GM18520 (cell line): ENCODE data around the gene CZIB.
"Not testable (repeated sequence)": the region's sequence is repeated elsewhere in the genome, so short reads cannot be mapped to it uniquely, and the experiment has no call there.

Source experiments
- ATAC-seq: cut with Tn5 transposase; IDR thresholded peaks from one replicate; pipeline ENCODE4 v1.9.1; 2021; ENCODE audit not compliant: unreplicated experiment

Gene CZIB

GRCh38 chr1:53238197-53239155 is 18.0 kb upstream of the CZIB start, which contains the start of gene MAGOH:
TSS of gene MAGOH (minus strand) at chr1:53238518. CDS start at chr1:53238448, 70 bp downstream.
- ATAC-seq: peak; percentile 95

GRCh38 chr1:53237638-53238037 is 17.2 kb upstream of the CZIB start:
- ATAC-seq: no peak

DNA sequence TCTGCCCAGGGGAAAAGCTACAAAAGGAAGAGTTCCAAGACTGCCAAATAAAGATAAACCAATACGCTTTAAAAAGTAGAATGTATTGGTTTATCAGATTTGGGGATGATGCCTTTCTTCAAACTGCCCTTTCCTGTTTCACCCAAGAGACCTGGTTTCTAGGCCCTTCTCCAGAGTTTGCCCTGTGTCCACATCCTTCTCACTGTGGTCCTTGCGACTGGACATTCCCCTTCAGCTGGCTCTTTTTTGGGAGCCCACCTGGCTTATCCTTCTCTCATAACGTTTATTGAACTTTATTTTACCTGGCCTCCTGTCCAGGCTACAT is 490 bp upstream of the CZIB start:
- no peak for ATAC-seq

DNA sequence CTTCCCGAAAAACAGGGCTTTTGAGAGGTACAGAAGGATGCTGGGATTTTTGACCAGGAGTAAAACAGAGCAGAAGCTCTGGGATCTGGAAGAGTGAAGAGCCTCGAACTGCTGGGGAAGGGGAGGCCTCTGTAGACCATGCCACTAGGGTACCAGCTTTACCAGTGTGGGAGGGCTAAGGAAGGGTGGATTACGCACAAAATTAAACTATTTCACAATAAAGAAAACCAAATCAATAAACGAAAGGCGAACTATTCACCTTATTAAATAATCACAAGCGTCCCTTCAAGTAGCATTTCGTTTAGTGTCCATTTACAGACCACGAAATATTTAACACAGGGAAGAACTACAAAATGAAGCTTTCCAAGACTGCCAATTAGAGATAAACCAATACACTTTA is 723 bp downstream of the CZIB start:
- no peak for ATAC-seq

DNA sequence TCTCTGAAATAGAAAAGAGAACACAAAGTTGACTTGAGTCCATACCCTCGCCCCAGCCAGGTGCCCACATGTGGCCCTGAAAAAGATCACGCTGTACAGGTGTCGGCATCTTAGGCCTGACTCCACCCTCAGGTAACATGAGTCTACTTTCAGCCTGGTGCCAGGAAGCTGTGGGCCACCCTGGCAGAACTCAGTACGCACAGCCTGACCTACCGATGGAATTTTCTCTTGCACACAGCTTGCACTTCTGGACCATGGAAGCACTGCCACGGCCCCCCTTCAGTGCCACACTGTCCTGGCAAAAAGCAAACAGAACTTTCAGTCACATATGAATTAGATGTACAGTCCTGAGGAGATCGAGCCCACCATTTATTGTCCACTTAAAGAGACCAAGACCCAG is 2.2 kb downstream of the CZIB start:
- no peak for ATAC-seq

- ATAC-seq: no peak
Observed at GRCh38 chr1:53214376-53214940, 6.0 kb downstream of the CZIB start.

DNA sequence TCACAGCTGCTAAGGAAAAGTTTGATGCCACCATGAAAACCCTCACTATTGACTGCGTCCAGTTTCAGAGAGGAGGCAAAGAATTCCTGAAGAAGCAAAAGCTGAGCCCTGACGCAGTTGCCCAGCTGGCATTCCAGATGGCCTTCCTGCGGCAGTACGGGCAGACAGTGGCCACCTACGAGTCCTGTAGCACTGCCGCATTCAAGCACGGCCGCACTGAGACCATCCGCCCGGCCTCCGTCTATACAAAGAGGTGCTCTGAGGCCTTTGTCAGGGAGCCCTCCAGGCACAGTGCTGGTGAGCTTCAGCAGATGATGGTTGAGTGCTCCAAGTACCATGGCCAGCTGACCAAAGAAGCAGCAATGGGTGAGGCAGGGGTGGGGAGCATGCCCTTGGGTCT is 9.5 kb downstream of the CZIB start:
- ATAC-seq: no peak

- no peak for ATAC-seq
Observed at GRCh38 chr1:53210352-53210751, 10.1 kb downstream of the CZIB start.

GRCh38 chr1:53207726-53208125 is 12.7 kb downstream of the CZIB start:
- no peak for ATAC-seq

- no peak for ATAC-seq
Observed at GRCh38 chr1:53206735-53207379, 13.6 kb downstream of the CZIB start.

- not testable (repeated sequence) for ATAC-seq
Observed at GRCh38 chr1:53206083-53206685, 14.2 kb downstream of the CZIB start.

DNA sequence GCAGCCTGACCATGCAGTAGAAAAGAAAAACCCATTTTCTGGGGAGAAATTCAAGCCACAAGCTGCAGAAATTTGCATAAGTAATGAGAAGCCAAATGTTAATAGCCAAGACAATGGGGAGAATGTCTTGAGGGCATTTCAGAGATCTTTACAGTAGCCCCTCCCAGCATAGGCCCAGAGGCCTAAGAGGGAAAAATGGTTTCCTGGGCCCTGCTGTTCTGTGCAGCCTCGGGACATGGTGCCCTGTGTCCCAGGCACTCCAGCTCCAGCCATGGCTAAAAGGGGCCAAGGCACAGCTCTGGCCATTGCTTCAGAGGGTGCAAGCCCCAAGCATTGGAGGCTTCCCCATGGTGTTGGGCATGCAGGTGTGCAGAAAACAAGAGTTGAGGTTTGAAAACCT is 14.9 kb downstream of the CZIB start:
- ATAC-seq: not testable (repeated sequence)

DNA sequence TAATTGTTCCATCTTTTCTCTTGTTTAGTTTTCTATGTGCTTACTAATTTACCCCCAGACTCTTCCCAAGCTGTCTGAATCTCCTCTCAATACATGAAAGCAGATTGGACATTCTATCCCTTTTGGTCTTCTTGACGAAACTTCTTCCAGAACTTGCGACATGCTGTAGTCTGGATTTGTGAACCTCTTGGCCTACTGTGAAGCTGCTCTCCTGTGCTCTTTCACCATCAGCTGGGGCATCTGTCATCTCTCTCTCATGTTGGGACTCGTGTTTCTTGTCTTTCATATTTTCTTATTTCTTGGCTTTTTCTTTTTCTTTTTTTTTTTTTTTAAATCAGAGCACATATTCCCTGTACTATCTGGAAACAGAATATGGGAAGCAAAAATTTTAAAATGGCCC is 17.0 kb downstream of the CZIB start:
- no peak for ATAC-seq

DNA sequence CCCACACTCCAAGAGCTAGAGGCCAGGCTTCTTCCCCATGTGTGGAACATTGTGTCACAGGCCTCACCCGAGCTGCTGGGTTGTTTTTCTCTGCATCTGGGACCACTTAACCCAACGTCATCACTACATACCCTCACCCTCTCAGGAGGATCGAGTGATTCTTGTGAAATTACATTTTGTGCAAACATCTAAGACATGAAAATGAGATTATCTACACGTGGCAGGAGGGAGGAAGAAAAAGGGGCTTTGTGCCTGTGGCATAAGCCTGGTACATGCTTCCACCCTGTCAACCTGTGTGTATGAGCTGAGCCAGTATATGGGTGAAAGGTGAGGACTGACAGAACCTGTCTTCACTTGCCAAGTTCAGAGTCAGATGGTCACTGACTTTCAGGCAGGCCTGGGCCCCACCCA is 22.2 kb downstream of the CZIB start:
- ATAC-seq: no peak

DNA sequence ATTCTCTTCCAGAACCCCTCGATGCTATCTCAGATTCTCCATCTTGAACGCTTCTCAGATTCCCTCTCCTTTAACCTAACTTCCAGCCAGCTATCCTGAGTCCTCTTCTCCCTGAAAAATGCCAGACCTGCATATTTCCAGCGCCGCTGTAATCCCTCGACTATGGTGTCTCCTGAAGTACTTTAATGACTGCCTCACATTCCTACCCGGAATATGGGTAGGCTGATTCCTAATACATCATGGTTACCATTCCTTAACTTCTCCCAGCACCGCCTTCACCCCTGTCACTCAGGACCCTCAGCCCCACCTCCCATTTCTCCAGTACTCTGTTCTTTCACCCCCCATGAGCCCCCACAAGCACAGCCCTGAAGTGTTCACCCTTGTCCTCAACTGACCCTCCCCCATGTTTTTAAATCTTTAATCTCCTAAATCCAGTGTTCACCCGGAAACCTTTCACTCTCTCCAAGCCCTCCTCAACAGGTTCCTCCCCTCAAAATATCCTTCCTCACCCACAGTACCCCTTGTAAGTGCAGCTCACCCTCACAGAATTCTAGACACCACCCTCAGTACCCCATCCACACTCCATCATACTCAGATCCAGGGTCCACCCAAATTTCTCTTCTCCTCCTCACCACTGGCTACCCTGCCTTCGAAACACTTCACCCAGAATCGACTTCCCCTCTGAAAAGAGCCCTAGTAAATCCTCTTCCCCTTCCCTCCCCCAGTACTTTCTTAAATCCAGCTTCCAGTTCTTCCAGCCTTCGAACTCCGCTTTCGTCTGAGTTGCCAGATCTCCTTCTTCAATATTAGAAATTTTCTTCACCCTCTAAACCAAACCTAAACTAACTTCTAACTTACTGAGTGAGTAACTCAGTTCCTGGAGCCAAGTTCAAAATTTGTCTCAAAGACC is 22.9 kb downstream of the CZIB start:
- no peak for ATAC-seq

GRCh38 chr1:53196485-53197290 is 23.7 kb downstream of the CZIB start, which contains the start of gene CPT2:
TSS of gene CPT2 (plus strand) at chr1:53196824. CDS start at chr1:53196944, 120 bp downstream.
- peak; percentile 97 for ATAC-seq

GRCh38 chr1:53196017-53196484 is 24.4 kb downstream of the CZIB start:
- peak; percentile 5 for ATAC-seq

DNA sequence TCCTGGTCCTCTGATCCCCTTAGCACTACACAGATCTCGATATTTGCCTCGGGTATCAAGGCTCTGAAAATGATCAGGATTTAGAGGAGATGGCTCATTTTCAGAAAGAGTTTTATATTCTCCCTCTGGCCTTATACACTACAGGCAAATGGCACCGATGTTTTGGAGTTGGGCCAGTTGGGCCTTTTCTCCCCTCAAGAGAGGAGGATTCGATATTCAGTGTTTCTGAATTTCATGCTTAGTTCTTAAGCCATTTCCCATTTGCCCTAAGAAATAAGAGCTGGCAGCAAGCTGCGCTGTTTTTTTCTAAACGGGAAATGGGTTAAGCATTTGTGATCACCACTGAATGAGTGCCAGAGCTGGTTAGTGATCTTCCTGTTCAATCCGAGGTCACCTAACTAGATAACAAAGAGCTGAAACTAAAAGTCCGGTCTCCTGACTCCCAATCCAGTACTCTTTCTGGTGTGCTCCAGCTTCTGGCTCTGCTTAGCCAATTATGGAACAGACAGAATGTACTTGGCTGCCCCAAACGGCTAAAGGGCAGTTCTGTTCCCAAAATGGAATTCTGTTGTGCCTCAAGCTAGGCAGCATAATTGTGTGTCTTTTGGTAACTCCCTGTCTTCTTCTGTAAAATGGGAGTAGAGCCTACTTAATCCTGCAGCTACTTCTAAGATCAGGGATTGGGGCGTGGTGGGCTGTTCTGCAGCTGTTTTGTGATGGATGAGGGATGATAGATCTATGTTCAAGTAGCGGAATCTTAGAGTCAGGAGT is 25.0 kb downstream of the CZIB start:
- ATAC-seq: no peak

DNA sequence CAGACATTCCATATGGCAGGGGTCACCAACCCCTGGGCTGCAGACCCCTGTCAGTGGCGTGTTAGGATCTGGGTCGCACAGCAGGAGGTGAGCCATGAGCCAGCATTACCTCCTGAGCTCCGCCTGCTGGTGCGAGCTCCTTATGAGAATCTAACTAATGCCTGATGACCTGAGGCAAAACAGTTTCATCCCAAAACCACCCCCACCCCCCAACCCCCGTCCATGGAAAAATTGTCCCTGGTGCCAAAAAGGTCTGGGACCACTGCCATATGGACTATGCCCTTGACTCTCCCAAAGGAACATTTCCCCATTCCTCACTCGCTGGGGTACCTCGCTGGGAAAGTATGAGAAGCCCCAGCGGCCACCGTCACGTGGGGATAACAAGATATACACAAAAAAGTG is 30.2 kb downstream of the CZIB start:
- ATAC-seq: no peak
